NCI-H128 (cell line): ENCODE data around the gene SRPK2.
A peak's percentile ranks its signal among the peaks of the same experiment; 100 is the strongest.
"Not testable (repeated sequence)": the region's sequence is repeated elsewhere in the genome, so short reads cannot be mapped to it uniquely, and the experiment has no call there.

Experiments used
- DNase-seq: peaks from one replicate; lab custom pipeline; 2025; ENCODE audit not compliant: unreplicated experiment; lab: John Stamatoyannopoulos, UW

The SRPK2 gene

DNA sequence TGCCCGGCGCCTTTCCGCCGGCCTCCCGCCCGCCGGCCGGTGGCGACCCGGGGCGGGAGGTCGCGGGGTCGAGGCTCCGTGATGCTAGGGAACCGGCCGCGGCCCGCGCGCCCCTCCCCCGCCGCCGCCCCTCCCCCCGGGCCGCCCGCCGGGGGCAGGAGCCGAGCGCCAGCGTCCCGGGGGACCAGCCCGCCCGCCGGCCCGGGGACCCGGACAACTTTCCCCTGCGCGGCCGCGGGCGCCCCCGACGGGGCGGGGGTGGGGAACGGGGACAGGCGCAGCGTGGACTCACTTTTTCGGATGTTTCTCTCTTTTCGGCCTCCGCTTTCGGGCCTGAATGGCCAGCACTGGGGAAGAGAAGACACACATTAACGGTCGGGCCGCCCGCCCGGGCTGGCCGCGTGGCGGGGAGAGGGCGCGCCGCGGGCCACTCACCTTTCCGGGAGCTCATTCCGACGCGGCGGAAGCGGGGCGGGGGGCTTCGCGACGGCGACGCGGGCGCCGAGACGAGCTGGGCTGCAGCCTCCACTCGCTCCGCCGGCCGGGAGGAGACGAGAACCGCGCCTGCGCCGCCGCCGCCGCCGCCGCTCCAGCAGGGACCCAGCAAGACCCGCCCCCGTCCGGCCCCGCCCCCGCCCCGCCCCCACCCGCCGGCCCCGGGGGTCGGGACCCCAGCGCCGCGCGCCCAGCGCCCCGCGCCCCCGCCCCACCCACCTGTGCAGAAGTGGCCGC is at the start of gene SRPK2:
Gene SRPK2, minus strand, starts transcription at position 566 of the 732 bp plus-strand sequence.
- DNase-seq, result peak; percentile 25

DNA sequence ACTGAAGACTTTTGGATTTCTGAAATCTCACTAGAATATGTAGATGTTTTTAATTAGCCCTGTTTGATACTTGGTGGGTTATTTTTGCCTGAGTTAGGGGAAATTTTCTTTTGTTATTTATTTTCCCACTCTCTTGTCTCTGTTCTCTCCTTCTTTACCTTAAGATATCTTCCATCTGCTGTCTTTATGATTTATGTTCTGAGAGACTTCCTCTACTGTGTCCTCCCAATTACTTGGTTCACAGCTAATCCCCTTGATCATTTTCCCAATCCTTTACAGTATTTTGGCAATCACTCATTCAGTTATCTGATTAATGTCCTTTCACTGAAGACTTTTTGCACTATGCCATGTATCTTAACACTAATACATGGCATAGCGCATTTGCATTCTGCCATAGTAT is 49.5 kb upstream of the SRPK2 start:
- DNase-seq, result no peak

DNA sequence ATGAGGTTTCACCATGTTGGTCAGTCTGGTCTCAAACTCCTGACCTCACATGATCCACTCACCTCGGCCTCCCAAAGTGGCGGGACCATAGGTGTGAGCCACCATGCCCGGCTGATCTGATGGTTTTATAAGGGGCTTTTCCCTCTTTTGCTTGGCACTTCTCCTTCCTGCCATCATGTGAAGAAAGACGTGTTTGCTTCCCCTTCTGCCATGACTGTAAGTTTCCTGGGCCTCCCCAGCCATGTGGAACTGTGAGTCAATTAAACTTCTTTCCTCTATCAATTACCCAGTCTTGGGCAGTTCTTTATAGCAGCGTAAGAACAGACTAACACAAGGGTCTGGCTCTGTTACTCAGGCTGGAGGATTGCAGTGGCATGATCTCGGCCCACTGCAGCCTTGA is 48.6 kb upstream of the SRPK2 start:
- DNase-seq, result not testable (repeated sequence)

DNA sequence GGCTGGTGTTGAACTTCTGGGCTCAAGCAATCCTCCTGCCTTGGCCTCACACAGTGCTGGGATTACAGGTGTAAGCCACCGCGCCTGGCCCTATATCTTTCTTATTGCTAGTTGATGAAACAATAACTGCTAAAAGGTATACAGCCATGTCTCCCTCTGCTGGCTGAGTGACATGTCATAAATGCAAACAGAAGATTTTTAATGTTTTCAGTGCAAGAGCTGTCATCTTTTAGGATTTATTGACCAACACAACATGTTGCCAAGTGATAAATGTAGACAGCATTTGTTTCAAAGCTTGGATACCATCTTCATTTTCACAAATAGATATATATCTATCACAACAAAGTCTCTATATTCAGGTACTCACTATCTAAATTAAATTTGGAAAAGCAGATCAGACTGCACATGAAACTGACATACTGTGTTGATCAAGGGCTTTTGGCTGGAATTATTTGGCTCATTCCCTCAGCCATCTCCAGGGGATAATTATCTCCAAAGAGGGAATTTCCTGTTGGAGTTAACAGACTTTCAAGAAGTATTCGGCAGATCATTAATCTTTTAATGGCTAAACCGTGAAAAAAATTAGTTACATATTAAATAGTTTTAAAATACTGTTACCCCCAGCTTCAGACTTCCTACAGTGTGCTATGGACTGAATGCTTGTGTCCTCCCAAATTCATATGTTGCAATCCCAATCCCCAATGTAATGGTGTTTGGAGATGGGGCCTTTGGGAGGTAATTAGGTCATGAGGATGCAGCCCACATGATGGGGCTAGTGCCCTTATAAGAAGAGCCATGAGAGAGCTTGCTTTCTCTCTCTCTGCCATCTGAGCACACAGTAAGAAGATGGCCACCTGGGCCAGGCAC is 41.3 kb upstream of the SRPK2 start:
- peak; percentile 29 for DNase-seq

DNA sequence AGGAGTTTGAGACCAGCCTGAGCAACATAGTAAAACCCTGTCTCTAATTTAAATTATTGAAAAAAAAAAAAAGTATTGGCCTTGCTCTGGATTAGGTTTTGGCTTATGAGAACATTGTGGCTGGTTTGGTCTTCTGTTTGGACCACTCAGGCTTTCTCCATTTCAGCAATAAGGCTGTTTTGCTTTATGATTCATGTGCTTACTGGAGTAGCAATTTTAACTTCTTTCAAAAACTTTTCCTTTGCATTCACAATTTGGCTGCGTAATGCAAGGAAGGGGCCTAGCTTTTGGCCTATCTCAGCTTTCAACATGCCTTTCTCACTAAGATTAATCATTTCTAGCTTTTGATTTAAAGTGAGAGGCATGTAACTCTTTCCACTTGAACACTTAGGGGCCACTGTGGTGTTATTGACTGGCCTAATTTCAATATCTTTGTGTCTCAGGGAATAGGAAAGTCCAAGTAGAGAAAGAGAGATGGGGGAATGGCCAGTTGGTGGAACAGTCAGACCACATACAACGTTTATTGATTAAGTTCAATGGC is 38.0 kb upstream of the SRPK2 start:
- DNase-seq, result no peak

DNA sequence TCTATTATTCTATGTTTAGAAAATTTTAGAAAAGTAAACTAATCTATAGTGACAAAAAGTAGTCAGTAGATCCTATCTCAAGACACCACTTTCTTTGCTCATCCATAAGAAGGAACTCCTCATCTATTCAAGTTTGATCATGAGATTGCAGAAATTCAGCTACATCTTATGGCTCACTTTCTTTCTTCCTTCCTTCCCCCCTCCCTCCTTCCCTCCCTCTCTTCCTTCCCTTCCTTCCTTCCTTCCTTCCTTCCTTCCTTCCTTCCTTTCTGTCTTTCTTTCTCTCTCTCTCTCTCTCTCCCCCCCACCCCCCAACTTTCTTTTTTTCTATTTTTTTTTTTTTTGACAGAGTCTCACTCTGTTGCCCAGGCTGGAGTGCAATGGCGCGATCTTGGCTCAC is 35.3 kb upstream of the SRPK2 start:
- no peak for DNase-seq

DNA sequence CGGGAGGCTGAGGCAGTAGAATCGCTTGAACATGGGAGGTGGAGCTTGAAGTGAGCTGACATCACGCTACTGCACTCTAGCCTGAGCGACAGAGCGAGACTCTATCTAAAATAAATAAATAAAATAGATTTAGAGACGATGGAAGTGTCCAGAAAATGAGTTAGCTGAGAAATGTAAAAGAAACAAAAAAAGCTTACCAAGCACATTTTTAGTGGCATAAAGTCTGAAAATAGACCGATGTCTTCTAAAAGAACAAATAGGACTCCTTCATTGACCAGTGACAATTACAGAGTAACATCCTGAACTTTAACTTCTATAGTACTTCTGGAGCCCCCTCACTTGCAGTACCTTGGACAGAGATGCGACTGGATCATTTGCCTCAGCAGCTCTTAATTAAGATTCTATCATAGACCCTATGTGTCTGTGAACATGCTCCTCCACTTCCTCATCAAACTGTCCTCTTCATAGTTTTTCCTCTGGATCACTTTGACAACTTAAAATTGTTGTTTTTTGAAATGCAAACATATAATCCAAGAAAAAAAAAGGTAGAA is 25.2 kb upstream of the SRPK2 start:
- DNase-seq, result no peak

DNA sequence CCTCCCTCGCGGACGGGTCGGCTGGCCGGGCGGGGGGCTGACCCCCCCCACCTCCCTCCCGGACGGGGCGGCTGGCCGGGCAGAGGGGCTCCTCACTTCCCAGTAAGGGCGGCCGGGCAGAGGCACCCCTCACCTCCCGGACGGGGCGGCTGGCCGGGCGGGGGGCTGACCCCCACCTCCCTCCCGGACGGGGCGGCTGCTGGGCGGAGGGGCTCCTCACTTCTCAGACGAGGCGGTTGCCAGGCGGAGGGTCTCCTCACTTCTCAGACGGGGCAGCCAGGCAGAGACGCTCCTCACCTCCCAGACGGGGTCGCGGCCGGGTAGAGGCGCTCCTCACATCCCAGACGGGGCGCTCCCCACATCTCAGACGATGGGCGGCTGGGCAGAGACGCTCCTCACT is 22.1 kb upstream of the SRPK2 start:
- DNase-seq, result not testable (repeated sequence)

DNA sequence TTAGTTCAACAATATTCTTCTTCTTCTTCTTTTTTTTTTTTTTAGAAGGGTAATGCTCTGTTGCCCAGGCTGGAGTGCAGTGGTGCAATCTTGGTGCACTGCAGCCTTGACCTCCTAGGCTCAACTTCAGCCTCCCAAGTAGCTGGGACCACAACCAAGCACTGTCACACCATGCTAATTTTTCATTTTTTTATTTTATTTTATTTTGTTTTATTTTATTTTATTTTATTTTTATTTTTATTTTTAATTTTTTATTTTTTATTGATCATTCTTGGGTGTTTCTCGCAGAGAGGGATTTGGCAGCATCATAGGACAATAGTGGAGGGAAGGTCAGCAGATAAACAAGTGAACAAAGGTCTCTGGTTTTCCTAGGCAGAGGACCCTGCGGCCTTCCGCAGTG is 21.1 kb upstream of the SRPK2 start:
- DNase-seq, result not testable (repeated sequence)

DNA sequence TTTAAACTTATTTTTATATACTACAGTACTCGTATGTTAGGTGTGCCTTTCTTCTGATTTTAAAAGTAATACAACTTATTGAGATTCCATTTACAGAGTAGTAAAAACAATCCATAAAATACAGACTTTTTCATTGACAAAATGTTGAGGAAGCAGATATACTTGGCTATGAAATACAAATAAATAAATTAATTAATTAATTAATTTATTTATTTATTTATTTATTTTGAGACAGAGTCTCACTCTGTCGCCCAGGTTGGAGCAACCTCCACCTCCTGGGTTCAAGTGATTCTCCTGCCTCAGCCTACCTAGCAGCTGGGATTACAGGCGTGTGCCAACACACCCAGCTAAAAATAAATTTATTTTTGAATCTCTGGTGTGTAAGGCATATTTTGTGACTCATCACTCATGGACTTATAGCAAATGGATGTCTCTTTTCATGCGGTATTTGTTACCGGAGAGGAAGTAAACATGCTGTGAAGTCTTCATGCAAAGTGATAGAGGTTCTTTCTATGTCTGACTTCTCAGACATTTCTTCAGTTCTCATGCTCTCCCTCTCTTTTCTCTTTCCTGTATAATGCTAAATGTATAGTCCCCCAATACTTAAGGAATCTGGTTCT is 20.2 kb upstream of the SRPK2 start:
- no peak for DNase-seq

DNA sequence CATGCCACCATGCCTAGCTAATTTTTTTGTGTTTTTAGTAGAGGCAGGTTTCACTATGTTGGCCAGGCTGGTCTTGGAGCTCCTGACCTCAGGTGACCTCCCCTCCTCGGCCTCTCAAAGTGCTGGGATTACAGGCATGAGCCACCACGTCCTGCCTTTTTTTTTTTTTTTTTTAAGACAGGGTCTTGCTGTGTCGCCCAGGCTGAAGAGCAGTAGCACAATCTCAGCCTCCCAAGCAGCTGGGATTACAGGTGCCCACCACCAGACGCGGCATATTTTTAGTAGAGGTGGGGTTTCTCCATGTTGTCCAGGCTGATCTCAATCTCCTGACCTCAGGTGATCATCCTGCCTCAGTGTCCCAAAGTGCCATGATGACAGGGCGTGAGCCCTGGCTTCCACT is 14.4 kb upstream of the SRPK2 start:
- DNase-seq, result no peak

DNA sequence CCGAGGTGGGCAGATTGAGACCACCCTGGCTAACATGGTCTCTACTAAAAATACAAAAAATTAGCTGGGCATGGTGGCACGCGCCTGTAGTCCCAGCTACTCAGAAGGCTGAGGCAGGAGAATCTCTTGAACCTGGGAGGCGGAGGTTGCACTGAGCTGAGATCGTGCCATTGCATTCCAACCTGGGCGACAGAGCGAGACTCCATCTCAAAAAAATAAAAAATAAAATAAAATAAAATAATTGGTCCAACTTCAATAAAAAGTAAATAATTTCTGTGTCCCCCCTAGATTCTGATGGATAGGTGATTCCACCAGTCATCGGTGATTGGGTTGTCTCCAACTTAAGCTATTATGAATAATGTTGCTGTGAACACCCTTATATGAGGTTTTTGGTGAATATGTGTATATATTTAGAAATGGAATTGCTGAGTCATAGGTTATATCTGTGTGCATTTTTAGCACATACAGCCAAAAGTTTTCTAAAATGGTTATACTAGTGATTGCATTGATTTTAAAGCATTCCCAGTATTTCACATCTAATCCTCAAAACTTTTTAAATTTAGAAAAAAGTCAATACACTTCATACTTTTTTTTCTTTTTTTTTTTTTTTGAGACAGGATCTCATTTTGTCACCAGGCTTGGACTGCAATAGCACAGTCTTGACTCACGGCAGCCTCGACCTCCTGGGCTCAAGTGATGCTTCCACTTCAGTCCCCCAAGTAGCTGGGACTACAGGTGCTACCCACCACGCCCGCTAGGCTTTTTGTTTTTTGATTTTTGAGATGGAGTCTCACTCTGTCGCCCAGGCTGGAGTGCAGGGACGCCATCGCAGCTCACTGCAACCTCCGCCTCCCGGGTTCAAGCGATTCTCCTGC is 13.7 kb upstream of the SRPK2 start:
- no peak for DNase-seq

DNA sequence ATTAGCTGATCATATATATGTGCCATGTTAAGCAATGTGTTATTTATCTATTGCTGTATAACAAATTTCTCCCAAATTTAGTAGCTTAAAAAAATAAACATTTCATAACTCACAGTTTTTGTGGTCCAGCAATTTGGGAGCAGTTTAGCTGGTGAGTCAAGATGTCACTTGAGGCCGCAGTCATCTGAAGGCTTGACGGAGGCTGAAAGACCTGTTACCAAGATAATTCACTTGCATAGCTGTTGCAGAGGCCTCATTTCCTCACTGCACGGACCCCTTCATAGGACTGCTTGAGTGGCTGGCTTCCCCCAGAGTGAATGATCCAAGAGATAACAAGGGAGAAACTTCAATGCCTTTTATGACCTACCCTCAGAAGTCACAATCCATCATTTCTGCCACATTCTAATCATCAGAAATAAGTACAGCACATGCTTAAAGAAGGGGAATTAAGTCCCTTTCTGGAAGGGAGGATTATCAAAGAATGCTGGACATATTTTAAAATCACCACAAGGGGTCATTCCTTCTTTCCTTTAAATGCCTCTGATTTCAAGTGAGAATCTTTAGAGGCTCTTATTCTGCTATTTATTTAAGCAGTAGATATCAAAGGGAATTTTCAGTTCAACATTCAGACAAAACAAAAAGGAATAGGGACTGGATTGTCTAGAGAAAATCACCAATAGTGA is 10.5 kb upstream of the SRPK2 start:
- DNase-seq, result no peak

DNA sequence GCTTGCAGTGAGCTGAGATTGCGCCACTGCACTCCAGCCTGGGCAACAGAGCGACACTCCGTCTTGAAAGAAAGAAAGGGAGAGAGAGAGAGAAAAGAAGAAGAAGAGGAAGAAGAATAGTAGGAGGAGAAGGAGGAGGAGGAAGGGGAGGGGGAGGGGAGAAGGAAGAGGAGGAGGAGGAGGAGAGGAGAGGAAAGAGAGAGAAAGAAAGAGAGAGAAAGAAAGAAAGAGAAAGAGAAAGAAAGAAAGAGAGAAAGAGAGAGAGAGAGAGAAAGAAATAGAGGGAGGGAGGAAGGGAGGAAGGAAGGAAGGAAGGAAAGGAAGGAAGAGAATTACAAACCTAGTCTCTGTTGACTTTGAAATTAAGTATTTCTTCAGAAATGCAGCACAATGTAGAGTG is 7.8 kb upstream of the SRPK2 start:
- no peak for DNase-seq

DNA sequence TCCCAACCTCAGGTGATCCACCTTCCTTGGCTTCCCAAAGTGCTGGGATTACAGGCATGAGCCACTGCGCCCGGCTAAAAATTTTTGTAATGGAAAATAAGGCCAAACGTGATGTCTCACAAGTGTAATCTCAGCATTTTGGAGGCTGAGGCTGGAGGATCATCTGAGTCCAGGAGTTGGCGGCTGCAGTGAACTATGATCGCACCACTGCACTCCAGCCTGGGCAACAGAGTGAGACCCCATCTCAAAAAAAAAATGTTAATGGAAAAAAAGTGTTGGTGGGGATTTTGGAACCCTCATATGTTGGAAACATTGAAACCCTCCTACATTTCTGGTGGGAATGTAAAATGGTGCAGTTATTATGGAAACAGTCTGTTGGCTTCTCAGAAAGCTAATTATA is 2.7 kb upstream of the SRPK2 start:
- no peak for DNase-seq

DNA sequence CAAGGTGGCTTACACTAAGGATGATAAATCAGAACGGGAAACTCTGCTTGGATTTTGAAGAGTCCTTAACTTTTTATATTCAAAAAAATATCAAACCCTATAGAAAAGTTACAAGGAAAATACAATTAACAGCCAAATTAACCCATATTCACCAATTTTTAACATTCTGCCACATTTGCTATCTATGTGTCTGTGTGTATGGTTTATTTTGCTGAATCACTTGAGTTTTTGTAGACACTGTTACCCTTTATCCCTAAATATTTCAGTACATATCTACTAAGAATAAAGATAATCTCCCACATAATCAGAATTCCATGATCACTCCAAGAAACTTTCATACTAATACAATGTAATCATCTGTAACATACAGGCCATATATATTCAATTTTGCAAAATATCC is 1.2 kb upstream of the SRPK2 start:
- no peak for DNase-seq

DNA sequence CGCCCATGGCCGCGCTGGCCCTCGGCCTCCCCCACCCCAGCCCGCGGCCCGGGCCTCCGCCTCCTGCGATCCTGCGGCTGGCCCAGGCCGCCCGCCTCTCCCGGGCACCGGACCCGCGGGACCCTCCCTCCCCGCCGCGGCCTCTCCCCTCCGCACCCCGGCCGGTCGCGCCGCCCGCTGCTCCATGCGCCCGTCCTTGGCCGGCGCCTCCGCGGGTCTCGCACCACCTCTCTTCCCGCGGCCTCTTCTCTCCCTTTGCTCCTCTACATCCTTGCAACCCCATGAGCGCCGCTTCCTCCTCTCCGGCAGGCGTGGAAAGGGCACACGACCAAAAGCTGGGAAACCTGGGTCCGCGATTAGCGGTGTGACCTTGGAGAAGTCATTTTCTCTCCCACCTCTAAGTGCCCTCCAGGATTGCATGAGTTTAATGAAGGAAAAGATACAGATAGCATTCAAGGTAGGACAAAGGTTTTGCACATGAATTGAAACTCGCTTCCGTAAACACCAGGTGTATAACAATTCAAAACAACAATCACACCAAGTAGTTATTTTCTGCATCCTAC is 448 bp upstream of the SRPK2 start:
- no peak for DNase-seq

DNA sequence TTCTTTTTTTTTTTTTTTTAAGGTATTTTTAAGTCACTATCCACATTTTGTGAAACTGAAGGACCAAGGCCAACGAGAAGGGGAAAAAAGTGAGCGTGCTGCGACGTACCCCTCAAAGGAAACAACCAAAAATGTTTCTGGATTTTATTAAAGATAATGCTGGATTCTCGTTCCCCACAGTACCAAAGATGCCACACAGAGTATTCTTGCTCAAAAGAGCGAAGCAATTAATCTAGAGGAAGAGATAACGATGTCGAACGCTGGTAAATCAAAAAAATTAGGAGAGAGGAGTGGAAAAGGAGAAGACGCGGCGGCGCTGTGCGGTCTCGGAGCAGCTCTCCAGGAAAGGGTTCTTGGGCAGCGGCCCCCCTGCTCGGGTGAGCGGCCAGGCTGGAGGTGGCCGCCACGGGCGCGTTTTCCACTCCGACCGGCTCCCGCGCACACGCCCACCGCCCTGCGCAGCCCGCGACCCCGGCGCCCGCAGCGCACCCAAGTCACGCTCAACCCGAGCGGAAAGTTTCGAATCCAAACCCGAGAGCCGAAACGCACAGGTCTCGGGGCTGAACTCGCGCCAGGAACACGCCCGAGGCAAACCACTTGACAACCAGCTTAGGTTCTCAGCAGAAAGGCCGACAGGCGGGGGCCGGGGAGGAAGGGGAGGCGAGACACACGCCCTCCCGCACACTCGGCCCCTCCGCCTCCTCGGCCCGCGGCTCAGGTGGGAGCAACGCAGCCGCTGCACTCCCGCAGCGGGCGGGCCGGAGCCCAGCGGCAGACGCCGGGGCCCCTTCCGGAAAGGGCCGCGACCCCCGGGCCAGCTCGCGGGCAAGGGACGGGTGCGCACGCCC is 989 bp downstream of the SRPK2 start:
- DNase-seq, result peak; percentile 47

DNA sequence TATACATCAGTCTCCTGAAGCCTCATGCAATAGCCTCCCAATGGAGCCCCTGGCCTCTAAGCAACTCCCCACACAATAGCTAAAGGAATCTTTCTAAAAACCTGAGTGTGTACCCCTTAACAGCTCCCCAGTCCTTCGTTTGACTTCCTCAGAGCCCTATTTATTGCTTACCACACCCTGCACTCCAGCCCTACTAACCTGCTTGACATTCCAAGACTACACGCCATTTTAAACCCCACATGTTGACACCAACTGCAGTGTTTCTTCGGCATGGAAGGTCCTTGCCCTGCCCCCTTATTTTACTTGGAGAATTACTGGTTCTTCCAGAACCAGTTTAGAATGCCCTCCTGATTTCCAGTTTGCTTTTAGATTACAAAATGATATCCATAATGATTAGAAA is 10.8 kb downstream of the SRPK2 start:
- DNase-seq, result no peak
